HCT116 (cell line): ENCODE results near the gene PHACTR1.

ENCODE experiments used
- EZH2phosphoT487 ChIP-seq: fragments of 200-600 bp; IDR thresholded peaks from 2 replicates; pipeline ENCODE4 v1.6.1; 2018; ENCODE audit warnings: antibody characterized with exemption, borderline replicate concordance
- SP1 ChIP-seq: IDR thresholded peaks from 2 replicates; pipeline ENCODE4 v1.6.1; 2012; ENCODE audit warnings: low read depth
- TF ChIP-seq, protein P1 (sequence below), 3 experiments: fragments of 200-600 bp in 1 of 3; sonication (generic) in 1 of 3; IDR thresholded peaks in 2 of 3; conservative IDR thresholded peaks in 1 of 3; 2 replicates each; pipeline ENCODE4 v1.5.1; 2012 to 2017; ENCODE audit warnings: low read depth in 2 of 3, low read length in 2 of 3, antibody characterized with exemption in 1 of 3, borderline replicate concordance in 1 of 3, control low read depth in 1 of 3, mild to moderate bottlenecking in 1 of 3, mixed read lengths in 1 of 3, mixed run types in 1 of 3, moderate library complexity in 1 of 3; ENCODE audit not compliant: insufficient read depth in 1 of 3

- TF ChIP-seq, protein P1, sequence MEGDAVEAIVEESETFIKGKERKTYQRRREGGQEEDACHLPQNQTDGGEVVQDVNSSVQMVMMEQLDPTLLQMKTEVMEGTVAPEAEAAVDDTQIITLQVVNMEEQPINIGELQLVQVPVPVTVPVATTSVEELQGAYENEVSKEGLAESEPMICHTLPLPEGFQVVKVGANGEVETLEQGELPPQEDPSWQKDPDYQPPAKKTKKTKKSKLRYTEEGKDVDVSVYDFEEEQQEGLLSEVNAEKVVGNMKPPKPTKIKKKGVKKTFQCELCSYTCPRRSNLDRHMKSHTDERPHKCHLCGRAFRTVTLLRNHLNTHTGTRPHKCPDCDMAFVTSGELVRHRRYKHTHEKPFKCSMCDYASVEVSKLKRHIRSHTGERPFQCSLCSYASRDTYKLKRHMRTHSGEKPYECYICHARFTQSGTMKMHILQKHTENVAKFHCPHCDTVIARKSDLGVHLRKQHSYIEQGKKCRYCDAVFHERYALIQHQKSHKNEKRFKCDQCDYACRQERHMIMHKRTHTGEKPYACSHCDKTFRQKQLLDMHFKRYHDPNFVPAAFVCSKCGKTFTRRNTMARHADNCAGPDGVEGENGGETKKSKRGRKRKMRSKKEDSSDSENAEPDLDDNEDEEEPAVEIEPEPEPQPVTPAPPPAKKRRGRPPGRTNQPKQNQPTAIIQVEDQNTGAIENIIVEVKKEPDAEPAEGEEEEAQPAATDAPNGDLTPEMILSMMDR (IDR thresholded peaks at IDR 0.05 in 2 of 3, conservative IDR thresholded peaks at IDR 0.05 in 1 of 3; ENCODE audit: borderline replicate concordance in 1 of 3, insufficient read depth in 1 of 3, low read depth in 2 of 3, low read length in 2 of 3) = no peak
- TF ChIP-seq SP1 (no peak), EZH2phosphoT487 (no peak)
Observed at GRCh38 chr6:13286181-13286580, 569.6 kb downstream of the PHACTR1 start.
